GM21390 (cell line): ENCODE data around the gene SLAIN1.
"Not testable (repeated sequence)": the region's sequence is repeated elsewhere in the genome, so short reads cannot be mapped to it uniquely, and the experiment has no call there.

Experiments
- ATAC-seq: cut with Tn5 transposase; IDR thresholded peaks from one replicate; pipeline ENCODE4 v1.9.1; 2021; ENCODE audit not compliant: unreplicated experiment

The SLAIN1 gene

DNA sequence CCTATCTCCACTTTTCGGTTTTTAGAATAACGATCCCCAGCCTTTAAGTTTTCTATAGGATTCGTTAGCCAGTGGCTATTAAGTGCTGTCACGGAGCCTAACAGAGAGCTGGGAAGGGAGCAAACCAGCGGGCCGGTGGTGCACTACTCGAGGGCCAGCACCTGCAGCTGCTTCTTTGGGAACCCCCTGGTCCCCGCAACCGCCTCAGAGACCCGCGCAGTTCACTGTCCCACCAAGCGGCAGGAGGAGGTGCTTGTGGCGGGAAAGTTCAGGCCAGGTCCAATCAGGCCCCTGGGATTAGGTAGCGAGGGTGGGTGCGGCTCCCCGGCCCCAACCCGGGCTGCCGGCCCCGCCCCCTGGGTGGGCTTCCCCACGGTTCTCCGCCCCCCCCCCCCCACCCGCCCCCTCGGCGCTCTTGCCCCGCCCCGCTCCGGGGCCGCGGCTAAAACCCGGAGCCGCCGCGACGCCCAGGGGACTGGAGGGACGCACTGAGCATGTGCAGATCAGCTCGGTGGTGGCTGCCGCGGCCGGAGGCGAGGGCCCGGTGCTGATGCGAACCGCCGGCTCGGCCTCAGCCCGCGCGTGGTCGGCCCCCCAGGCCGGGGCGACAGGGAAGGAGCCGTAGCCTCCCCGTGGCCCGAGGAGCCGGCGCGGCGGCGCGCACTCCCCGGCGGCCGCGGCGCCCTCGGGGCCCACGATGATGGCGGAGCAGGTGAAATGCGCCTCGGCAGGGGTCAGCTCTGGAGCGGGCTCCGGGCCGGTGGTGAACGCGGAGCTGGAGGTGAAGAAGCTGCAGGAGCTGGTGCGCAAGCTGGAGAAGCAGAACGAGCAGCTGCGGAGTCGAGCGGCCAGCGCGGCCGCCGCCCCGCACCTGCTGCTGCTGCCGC lies at the start of gene SLAIN1:
TSS of gene SLAIN1 (plus strand) at position 471 of the 887 bp plus-strand sequence. CDS start at position 698, 227 bp downstream.
- peak; percentile 62 for ATAC-seq

DNA sequence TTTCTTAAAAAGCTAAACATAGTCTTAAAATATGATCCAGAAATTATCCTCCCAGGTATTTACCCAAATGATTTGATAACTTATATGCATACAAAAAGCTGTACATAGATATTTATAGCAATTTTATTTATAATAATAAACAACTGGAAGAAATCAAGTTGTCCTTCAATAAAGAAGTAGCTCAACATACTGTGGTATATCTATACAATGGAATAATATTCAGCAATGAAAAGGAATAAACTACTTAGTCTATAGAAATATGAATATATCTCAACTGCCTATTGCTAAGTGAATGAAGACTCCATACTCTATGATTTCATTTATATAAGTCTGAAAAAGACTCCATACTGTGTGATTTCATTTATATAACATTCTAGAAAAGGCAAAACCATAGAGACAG lies 47.1 kb upstream of the SLAIN1 start:
- no peak for ATAC-seq

DNA sequence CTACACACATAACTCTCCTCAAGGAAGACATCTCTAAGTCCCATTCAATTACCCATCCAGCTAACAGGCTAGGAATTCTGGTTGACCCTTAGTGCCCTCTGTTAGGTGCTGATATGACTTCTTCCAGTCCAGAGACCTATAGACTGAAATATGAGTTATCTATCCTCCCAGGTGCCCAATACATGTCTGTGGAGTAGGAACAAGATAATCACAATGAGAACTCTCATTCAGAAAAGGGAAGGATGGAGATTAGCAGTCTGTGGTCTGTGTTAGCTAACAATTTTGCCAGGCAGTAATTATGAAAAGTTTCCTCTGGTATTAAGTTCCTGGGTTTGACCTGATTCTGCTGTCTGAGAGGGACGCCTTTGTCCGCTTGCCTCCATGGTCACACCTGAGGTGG lies 44.2 kb upstream of the SLAIN1 start:
- no peak for ATAC-seq

DNA sequence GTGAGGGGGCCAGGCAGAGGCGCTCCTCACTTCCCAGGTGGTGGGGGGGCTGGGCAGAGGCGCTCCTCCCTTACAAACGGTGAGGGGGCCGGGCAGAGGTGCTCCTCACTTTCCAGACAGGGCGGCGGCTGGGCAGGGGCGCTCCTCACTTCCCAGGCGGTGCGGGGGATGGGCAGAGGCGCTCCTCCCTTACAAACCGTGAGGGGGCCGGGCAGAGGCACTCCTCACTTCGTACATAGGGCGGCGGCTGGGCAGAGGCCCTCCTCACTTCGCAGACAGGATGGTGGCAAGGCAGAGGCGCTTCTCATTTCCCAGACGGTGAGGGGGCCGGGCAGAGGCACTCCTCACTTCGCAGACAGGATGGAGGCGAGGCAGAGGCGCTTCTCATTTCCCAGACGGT lies 37.5 kb upstream of the SLAIN1 start:
- not testable (repeated sequence) for ATAC-seq

DNA sequence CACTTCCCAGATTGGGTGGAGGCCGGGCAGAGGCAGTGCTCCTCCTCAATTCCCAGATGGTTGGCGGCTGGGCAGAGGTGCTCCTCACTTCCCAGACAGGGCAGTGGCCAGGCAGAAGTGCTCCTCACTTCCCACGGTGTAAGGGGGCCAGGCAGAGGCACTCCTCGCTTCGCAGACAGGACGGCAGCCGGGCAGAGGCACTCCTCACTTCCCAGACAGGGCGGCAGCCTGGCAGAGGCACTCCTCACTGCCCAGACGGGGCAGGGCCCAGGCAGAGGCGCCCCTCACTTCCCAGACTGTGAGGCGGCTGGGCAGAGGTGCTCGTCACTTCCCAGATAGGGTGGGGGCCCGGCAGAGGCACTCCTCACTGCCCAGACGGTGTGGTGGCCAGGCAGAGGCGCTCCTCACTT lies 36.6 kb upstream of the SLAIN1 start:
- no peak for ATAC-seq

DNA sequence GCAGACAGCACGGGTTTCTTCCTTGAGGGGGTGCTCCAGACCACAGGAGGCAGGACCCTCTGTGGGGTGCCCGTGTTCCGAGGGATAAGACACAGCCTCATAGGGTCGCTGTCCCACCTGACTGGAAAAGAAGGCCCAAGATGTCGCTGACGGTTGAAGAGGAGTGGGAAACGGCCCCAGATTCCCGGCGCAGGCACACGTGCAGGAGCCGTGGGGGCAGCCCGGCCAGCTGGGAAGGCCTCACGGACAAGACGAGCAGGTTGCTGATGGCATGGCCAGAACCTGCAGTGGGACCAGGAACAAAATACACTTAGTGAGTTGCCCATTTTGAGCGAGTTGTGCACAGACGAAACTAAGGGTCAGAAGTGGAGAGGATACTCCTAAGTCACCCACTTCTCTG lies 35.2 kb upstream of the SLAIN1 start:
- not testable (repeated sequence) for ATAC-seq

DNA sequence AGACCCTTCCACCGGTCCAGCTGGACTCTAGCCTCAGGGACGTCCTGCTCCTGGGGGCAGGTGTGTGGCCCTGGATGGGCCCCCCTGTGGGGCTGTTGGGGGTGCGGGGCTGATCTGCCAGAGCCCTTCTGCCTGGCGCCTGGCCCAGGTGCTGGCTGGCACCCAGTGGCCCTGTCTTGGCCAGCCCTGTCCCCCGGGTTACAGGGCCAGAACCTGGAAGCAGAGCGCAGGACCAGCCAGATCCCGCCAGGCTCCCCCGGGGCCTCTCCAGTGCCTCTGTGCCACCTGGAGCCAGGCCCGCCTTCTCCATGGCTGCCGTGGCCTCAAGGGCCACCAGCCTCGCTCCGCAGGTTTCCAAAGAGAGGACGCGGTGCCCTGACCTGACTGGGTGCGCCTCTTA lies 34.7 kb upstream of the SLAIN1 start:
- ATAC-seq = not testable (repeated sequence)

DNA sequence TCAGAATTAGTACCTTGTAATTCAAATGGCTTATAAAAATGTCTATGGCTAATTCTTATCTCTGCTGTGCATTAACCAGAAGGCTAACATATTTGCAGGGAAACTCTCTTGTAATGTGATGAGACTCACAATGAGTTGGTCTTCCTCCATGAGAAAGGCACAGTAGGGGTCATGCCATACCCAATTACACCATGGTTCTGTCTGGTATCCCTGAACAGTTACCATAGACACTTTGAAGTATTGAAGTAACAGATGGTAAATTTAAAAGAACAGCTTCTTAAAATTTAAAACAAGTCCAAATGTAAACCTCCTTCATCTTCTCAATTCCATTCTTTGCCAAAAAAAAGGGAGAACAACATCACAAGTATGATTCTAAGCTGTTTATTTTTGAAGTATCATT lies 22.6 kb upstream of the SLAIN1 start:
- ATAC-seq = no peak

DNA sequence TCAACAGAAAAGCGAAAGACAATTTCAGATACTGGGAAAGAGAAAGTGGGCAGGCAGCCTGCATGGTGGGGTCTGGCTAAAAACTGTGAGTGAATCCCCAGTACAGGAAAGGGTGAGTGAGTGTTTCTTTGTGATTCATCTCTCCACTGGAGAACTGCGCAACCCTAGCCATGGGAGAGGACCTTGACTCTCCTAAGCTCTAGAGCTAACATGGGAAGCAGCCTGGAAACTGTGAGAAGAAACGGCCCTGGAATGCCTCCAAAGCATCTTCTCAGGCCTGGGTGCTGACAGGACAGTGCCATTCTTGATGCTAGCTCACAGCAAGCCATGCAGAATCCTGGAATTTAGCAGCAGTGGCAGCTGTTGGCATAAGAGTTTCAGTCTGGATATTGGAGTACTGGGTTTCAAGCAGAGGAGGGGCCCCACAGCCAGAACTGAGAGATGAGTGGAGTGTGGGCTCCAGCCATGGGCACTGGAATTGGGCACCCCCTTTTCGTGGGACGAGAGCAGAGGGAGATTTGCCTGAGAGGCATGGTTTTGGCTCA lies 18.7 kb upstream of the SLAIN1 start:
- no peak for ATAC-seq

DNA sequence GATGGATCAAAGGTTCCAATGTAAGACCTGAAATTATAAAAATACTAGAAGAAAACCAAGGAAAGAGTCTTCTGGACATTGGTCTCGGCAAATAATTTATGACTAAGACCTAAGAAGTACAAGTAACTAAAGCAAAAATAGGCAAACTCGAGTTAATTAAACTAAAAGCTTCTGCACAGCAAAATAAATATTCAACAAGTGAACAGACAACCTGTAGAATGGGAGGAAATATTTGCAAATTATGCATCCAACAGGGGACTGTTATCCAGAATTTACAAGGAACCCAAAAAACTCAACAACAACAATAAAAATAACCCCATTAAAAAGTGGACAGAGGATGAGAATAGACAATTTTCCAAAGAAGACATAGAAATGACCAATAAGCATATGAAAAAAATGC lies 9.7 kb upstream of the SLAIN1 start:
- no peak for ATAC-seq

DNA sequence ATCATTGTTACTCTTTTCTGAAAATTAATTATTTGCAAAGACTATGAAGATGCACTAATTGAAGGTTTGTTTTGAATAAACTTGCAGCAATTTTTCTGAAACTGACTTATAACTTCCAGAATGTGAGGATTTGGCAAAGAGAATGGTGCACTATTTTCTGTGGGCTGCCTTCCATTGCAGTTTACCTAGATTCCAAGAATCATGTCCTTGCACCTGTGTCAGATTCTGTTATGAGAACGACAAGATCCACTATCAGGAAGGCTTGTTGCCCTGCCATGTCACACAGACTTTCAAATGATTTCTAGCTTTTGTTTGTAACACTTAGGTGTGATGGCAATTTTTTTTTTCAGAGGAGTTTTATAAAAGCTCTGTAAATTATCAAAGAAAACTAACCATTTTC lies 5.6 kb upstream of the SLAIN1 start:
- ATAC-seq = no peak

DNA sequence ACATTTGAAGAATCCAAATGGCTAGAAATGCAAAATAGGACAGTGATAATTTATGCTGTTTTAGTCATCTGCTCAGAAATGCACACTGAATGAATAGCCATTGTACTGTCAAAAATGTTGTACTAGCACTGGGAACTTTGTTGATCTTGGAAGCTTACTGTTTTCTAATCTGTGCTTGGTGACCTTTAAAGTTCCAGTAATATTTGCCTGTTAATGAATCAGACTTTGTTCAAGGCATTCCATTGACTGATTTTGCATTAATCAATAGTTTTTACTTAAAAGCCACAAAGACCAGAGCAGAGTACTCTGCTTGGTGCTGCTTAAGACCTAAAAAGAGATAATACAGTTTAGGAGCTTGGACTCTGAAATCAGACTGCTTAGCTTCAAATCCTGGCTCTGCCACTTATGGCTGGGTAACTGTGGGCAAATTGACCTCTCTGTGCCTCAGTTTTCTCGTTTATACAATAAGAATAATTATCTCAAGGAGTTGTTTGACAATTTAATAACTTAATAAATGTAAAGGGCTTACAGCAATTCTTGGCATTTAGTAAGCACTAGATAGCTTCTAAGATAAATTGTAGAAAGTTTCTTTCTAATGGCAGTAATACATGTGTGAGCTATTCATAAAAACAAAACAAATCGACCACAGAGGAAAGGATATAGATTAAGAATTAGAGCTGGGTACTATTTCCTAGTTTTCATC lies 4.6 kb upstream of the SLAIN1 start:
- ATAC-seq = no peak

DNA sequence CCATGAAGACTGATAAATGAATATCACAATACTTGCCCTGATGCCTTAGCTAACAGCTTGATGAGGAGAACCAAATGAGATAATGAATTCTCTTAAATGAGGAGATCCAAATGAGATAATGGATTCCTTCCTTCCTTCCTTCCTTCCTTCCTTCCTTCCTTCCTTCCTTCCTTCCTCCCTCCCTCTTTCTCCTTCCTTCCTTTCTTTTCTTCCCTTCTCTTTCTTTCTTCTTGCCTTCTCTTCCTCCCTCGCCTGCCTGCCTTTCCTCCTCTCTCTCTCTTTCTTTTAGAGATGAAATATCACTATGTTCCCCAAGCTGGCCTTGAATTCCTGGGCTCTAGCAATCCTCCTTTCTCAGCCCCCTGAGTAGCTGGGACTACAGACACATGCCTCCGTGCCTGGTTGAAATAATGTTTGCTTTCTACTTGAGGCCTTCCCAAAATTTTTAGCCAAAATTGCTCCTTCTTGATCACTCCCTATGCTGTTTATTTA lies 4.0 kb upstream of the SLAIN1 start:
- no peak for ATAC-seq

DNA sequence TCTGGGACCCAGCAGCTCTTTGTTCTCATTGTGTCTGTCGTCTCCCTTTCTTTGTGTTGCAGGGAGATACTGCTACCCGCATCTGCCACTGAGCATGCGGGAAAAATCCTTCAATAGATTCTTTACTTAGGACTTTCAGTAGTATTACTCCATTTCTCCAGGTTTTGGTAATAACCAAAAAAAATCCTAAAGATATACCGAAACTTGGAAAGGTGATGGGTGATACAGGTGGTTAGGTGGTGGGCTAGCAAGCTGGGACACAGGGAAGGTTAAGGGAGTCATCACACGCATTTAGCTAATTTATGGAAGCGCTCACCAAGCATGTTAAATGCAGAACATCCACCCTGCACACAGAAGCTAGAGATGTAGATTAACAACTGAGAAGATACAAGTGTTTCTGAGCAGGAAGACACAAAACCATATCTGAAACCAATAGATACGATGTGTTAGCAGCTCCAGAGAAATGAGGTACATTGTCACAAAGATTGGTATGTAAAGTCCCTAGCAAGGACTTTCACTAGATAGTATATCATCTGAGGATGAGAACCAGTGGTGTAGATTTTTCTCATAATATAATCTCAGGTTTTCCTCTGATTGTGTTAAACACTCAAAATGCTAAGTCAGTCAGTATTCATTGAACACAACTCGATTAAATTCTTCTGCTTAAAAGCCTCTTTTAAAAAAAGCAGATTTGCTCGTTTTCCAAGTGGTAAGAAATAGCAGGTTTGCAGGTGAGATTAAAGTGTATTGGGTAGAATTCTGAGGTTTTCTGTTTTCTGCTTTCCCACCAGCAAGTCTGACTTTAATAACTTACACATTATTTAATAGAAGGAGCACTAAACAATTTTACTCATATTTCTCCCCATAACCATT lies 1.2 kb upstream of the SLAIN1 start:
- no peak for ATAC-seq

DNA sequence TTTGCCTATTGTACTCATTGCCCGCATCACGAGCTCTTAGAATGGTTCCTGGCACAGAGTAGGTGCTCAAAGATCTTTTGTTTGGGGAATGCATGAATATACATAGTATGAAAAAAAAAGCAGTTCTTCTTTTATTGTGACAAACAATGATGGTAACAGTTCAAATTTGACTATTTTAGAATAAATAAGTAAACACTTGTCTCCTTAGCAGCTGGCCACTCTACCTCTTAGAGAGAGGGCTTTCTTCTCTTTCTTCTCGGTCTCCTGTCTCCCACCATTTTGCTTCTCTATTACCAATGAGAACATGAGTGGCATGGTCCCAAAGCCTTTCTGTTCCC lies 639 bp upstream of the SLAIN1 start:
- ATAC-seq = no peak

DNA sequence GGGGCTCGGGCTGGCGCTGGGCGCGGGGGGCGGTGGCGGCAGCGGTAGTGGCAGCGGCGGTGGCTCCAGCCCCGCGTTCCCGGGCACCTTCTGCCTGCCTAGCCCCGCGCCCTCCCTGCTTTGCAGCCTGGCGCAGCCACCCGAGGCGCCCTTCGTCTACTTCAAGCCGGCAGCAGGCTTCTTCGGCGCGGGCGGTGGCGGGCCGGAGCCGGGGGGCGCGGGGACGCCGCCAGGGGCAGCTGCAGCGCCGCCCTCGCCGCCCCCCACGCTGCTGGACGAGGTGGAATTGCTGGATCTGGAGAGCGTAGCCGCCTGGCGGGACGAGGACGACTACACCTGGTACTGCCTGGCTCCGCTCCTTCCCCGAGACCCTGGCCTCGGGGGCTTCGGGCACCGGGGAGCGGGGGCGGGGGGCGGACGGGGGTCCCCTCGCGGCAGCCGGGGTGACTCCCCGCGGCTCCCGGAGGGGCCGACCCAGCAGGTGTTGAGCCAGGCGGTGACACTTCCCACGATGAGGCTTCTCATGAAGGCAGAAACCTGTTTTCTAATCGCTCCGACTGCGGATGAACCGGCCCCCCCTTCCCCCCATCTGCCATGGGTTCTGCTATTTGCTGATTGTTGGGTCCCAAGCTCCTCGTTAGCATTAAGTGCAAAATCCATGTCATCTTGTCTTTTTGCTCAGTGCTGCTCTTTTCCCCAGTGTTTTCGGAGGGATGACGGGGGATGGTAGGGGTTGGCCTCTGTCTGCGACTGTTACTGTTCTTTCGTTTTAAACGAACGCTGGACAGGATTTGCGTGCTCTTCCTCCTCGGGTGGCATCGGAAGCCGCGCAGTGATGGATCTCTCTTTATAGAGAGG lies 943 bp downstream of the SLAIN1 start:
- ATAC-seq = peak; percentile 27

DNA sequence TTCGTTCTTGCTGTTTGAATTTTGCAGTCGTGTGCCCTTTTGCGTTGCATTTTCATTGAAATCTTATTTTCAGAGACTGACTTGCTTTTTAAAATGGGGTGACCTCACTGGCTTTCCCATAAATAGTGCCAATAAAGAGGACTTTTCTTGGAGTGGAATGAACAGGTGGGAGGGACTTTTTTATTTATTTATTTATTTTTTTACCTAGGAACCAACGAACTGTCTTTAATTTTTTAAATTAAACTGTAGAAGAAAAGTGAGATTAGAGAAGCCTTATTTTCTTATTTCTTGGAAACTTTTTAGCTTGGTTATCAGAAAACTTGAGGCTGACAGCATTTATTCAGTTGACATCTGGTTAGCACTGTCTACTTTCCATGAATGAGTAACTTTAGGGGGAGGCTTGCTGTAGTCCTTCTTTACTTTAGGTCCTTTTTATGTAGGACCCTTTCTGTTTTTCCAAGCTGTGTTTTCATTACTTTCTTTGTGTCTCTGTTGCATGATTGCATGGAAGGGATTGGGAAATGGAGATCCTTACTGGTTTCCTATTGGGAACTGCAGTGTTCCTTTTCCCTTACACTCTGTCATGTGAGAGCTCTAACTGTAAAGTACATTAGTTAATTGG lies 1.7 kb downstream of the SLAIN1 start:
- no peak for ATAC-seq

DNA sequence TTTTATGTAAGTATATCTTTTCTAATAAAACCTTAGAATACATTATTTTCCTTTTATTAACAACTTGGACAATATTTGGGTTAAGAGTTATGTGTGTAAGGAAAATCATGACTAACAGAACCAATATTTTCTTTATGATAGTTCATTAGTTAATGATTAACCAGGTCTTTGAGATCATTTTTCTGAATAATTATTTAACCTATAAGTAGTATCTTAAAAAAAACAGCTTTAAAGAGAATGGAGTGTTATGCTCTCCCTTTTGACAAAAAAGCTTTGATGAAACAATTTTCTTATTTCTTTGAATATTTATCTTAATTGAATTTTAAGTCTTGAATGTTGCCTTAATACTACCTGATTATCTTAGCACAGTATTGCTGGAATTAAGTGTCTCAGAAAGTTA lies 3.8 kb downstream of the SLAIN1 start:
- no peak for ATAC-seq

DNA sequence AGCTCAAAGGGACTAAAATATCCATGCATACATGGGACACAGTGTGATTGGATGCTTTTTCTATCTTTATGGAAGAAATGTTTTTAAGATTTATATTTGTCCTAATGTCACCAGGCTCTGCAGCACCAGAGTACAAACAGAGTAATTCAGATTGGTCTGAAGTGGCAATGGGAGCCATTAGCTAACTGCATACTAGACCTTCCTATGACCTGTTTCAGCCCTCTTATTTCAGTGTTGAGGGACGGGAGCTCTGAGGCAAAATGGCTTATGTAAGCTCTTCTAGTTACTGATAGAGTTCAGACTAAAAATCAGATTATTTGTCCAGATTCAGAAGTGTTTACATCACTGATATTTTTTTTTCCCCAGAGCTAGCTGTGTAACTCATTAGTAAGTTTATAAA lies 4.9 kb downstream of the SLAIN1 start:
- ATAC-seq = no peak

DNA sequence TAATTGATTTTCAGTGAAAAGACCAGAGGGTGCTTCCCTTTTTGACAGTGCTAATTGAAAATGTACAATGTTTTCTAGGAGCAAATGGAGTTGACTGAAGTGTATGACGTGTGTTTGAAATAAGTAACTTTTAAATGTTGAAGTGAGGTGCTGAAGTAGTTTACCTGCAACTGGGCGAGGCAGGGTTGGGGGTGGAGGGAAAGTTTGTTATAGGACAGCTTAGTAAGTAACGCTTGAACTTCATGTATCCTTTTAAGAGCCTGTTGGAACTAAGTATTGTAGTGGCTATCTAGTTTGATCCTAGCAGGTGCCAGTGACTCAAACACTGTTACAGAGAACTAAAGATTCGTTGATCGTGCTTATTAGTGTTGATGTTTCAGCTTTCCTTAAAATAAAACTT lies 5.9 kb downstream of the SLAIN1 start:
- ATAC-seq = no peak
